GM18517 (cell line): ENCODE measurements around the gene KCNB1.
"Not testable (repeated sequence)": the region's sequence is repeated elsewhere in the genome, so short reads cannot be mapped to it uniquely, and the experiment has no call there.

Source experiments
- ATAC-seq: cut with Tn5 transposase; IDR thresholded peaks from one replicate; pipeline ENCODE4 v1.9.1; 2021; ENCODE audit warnings: mild to moderate bottlenecking, moderate library complexity; ENCODE audit not compliant: unreplicated experiment

KCNB1 gene

DNA sequence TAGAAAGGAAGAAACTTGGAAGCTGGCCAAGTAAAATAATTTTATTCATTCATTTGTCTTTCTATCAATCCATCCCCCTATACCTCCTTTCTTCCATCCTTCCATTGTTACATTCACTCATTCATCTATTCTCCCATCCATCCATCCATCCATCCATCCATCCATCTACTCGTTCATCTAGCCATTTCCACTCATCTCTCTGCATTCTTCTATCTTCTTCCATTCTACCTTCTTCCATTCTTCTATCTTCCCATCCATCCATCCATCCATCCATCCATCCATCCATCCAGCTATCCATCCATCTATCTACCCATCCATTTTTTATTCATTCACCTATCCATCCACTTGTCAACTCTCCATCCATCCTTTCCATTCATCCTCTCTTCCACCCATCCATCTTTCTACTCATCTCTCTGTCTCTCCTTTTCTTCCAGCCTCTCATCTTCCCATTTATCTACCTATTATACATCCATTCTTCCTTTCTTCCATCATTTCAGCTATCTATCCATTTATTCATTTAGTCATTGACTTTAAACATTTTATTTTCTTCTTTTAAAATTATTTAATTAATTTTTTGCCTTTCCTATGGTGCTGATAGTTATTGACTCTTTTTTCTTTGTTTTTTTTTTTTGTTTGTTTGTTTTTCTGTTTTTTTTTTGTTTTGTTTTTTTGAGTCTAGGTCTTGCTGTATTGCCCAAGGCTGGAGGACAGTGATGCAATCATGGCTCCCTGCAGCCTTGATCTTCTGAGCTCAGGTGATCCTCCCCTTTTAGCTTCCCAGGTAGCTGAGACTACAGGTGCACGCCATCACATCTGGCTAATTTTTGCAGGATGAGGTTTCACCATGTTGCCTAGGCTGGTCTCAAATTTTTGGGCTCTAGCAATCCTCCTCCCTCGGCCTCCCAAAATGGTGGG lies 151.5 kb downstream of the KCNB1 start:
- no peak for ATAC-seq

DNA sequence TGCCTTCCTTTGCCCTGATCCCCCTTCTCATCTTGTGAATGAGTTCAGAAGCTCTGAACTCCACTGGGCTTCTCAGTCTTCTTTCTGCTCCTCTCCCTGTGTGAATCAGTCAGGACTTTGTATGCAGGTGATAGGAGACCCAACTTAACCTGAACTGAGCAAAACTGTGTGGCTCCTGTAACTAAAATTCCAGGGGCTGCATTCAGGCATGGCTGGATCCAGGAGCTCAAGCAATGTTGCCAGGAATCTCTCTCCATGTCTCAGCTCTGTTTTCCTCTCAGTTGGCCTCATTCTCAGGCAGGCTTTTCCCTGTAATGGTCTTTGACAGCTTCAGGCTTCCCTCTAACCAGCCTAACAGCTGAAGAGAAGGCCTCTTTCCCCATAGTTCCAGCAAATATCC lies 153.7 kb downstream of the KCNB1 start:
- no peak for ATAC-seq

DNA sequence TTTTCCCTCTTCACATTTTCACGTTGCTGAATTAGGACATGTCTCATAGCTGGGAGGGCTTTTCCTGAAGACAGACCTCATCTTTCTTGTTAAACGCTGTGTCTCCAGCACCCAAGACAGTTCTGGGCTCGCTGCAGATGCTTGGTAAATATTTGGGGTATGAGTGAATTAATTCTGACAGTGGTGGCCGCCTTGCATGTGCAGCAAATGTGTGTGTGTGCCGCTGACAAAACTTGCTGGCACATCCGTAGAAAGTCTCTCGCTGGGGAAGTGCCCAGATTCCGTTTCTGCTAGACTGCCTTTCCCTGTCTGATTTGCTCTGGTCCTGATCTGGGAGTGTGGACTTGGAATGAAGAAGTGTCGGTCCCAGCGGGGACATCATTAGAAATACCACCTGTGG lies 156.4 kb downstream of the KCNB1 start:
- no peak for ATAC-seq

DNA sequence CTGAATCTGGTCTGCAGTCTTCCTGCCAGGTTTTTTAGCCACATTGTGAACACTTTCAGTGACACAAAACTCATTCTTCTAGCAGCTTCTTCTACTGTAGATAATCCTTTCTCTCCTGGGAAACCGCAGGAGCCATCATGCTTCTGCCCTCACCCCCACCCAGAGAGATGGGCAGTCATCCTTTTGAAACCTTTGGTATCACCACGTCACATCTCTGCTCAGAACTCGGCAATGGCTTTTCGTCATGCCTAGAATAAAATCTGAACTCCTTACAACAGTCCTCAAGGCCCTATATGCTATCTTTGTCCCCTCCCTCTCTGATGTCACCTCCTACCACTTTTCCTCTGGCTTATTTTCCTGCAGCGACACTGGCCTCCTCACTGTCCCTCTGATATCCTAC lies 158.2 kb downstream of the KCNB1 start:
- no peak for ATAC-seq

DNA sequence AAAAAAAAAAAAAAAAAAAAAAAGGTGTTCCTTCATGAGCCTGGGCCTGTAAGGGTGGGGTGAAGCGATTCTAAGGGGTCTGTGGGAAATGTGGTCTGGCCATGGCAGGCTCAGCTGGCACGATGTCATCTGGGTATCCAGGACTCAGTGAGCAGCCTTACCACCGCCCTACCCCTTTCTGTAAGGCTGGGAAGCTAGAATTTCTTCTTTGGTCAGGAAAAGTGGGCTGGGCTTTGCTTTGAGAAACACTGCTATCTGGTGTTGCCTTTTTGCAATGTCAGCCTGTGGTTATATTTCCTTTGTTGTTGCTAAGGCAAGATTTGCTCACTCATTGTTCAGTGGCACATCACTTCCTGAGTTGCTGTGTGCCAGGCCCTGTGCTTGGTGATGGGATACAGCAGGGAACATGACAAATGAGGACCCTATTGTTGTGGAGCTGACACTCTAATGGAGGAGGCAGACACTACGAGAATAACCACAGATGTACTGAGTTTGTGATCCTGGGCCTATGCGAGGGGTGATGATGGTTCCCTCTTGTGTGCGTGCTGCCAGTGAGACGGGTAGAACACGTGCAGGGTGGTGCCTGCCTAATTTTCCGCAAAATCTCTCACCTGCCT lies 158.7 kb downstream of the KCNB1 start:
- no peak for ATAC-seq

DNA sequence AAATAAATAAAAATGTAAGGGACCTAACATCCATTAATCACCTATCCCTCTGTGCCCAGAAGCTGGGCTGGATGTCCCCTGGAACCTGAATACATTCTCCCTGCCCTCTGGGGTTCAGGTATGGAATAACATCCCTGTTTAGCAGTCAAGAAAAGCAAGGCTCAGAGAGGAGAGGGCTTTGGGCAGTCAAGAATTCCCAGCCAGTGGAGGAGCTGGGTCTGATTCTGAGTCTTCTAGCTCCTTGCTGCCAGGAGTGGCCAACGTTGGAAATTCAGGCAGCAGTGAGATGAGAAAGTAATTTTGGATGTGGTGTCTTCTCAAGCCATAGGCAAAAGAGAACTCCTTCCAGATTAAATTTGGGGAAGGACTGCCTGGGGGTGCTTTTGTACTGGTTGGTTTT lies 162.0 kb downstream of the KCNB1 start:
- no peak for ATAC-seq

DNA sequence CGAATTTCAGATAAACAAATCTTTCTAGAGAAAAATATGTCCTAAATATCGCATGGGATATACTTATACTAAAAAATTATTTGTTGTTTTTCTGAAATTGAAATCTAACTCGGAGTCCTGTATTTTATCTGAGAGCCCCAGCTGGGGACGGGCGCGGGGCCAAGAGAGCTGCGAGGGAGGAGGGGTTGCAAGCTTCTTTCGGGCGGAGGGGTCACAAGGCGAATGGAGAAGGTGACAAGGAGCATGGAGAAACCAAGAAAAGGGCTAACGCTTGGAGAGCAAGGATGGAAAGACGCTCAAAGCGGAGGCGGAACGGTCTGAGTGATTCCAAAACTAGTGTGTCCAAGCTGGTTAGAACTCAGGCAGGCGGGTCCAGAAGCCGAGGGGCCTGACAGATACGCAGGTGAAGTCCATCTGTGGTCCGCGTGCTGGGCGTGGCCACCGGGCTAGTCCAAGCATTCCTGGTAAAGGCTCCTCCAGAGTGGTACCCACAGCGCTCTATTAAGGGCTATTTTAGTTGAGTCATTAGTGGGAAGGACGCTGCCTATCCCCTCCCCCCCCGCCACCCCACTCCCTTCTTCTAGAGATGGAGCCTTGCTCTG lies 163.2 kb downstream of the KCNB1 start:
- no peak for ATAC-seq

DNA sequence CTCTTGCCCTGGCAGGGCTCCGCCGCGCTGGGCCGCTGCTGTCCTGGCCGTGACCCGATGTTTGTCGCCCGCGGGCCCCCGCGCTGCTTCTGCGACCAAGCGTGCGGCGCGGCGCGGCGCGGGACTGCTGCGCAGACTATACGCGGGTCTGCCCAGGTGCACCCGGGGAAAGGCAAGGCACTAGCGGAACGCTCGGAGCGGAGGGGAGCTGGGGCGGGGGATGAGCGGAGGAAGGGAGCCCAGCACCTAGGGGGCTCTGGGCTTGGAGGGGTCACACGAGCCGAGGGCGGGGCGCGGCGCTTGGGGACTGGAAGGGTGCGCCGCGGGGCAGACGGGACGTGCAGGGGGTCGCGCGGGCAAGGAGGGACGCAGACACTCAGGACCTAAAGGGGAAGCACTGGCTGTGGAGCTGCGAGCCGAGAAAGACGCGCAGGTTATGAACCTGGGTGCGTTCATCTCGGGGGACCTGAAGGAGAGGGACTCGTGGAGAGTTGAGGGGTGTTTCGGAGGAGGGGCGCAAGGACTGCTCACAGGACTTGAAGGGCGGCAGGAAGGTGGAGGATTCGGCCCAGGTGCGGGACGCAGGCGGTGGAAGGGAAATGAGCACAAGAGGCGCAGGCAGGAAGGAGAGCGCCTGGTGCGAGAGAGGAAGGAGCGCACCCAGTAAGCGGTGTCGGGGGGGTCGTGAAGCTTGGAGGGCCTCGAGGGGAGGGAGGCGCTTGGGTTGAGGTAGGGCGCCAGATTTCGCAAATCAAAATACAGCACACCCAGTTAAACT lies 163.8 kb downstream of the KCNB1 start:
- no peak for ATAC-seq

DNA sequence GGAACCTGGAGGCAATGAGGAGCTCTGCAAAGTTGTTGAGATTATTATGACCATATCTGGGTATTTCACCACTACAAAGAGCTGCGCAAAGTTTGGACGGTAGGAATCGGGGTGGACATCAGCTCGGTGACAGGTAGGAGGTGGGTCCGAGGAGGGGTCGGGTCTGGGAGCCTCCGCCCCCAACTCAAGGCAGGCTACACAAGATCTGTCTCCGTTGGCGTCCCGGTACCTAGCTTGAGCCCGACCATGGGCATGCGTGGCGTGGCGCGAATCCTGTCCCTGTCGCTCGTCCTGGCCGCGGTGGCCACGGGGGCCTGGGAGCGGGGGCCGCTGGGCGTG lies 164.4 kb downstream of the KCNB1 start:
- ATAC-seq, result no peak

DNA sequence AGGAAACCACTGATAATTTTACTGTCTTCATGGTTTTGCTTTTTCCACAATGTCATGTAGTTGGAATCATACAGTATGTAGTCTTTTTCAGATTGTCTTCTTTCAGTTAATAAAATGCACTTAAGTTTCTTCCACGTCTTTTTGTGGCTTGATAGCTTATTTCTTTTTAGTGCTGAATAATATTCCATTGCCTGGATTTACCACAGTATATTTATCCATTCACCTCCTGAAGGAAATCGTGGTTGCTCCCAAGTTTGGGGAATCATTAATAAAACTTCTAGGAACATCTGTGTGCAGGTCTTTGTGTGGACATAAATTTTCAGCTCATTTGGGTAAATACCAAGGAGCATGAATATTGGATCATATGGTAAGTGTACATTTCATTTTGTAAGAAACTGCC lies 165.8 kb downstream of the KCNB1 start:
- ATAC-seq, result no peak

DNA sequence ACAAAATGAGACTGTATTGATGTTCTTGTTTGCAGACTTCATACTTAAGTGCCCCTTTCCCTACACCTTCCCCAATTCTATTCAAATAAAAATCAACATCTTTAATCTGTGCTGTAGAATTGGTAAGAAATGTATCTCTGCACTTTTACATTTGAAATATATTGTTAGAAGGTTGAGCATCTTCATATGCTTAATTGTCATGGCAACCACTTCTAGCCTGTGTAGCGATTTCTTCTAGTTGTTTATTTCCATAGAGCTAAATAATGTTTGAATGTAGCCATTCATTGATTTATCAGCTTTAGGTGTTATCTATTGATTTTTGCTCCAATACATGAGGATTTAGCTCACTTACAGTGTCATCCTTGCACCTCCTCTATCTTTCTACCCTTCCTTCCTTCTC lies 166.9 kb downstream of the KCNB1 start:
- no peak for ATAC-seq

DNA sequence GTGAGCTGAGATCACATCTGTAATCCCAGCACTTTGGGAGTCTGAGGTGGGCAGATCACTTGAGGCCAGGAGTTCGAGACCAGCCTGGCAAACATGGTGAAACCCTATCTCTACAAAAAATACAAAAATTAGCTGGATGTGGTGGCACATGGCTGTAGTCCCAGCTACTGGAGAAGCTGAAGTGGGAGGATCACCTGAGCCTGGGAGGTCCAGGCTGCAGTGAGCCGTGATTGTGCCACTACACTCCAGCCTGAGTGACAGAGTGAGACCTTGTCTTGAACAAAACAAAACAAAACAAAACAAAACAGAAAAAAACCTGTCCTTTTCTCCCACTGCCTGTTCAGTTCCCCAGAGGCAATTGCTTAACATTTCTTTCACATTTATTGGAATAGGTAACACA lies 168.4 kb downstream of the KCNB1 start:
- not testable (repeated sequence) for ATAC-seq
